ACHN (cell line): ENCODE measurements around the gene DISP3.

Experiments used
- DNase-seq: peaks from one replicate; pipeline ENCODE4 v3.0.0-alpha.2; 2015
- in situ Hi-C: cut with HindIII; loops from 2 replicates; pipeline ENCODE4 v1.10.0; 2017; ENCODE audit warnings: low sequenced_read_pairs, low pct_ligation_motif_present, low pct_unique_long_range_greater_than_20kb

Gene DISP3

GRCh38 chr1:11533790-11534787 lies 55.1 kb downstream of the DISP3 start:
- no peak for DNase-seq
- in situ Hi-C loops: no loop called here

GRCh38 chr1:11534846-11535245 lies 55.9 kb downstream of the DISP3 start:
- DNase-seq: no peak
- in situ Hi-C loops: no loop called here

GRCh38 chr1:11535316-11535715 lies 56.4 kb downstream of the DISP3 start:
- in situ Hi-C loops: no loop called here
- no peak for DNase-seq

GRCh38 chr1:11535761-11536572 lies 57.0 kb downstream of the DISP3 start:
- no peak for DNase-seq

GRCh38 chr1:11536573-11537379 lies 57.8 kb downstream of the DISP3 start:
- no peak for DNase-seq
- in situ Hi-C loops: no loop called here

More at GRCh38 chr1:11535761-11536572, 57.0 kb downstream of the DISP3 start:
- in situ Hi-C loops: no loop called here

- in situ Hi-C loops: no loop called here
- DNase-seq: no peak
Measured at GRCh38 chr1:11537380-11537764, 58.4 kb downstream of the DISP3 start.

GRCh38 chr1:11537854-11538591 lies 59.1 kb downstream of the DISP3 start:
- in situ Hi-C loops: no loop called here
- no peak for DNase-seq

GRCh38 chr1:11538886-11539285 lies 59.9 kb downstream of the DISP3 start:
- in situ Hi-C loops: no loop called here
- DNase-seq: no peak

GRCh38 chr1:11539850-11540772 lies 61.2 kb downstream of the DISP3 start:
- in situ Hi-C loops: no loop called here
- no peak for DNase-seq

GRCh38 chr1:11540773-11541160 lies 61.8 kb downstream of the DISP3 start:
- DNase-seq: no peak
- in situ Hi-C loops: no loop called here

GRCh38 chr1:11541236-11541635 lies 62.3 kb downstream of the DISP3 start:
- in situ Hi-C loops: no loop called here
- DNase-seq: no peak

GRCh38 chr1:11541956-11542355 lies 63.0 kb downstream of the DISP3 start:
- in situ Hi-C loops: no loop called here
- DNase-seq: no peak

GRCh38 chr1:11543392-11543791 lies 64.4 kb downstream of the DISP3 start:
- DNase-seq: no peak
- in situ Hi-C loops: no loop called here

- DNase-seq: no peak
- in situ Hi-C loops: no loop called here
Measured at GRCh38 chr1:11543796-11544195, 64.8 kb downstream of the DISP3 start.

GRCh38 chr1:11546456-11546855 lies 67.5 kb downstream of the DISP3 start:
- in situ Hi-C loops: no loop called here
- DNase-seq: no peak

GRCh38 chr1:11550664-11551283 lies 71.8 kb downstream of the DISP3 start:
- in situ Hi-C loops: no loop called here
- peak; percentile 83 for DNase-seq

- in situ Hi-C loops: no loop called here
Measured at GRCh38 chr1:11558276-11558675, 79.3 kb downstream of the DISP3 start.

More at GRCh38 chr1:11558276-11558675, 79.3 kb downstream of the DISP3 start:
- DNase-seq: no peak
